ENCODE measurements around the gene DOK6. TPM values are rescaled to one million over a fixed set of nuclear protein-coding genes. Genes with fewer than 3 reads are reported as not detected.

Gene DOK6
- total RNA-seq, 1 donor from 2014 or later: 19.7 TPM

DNA sequence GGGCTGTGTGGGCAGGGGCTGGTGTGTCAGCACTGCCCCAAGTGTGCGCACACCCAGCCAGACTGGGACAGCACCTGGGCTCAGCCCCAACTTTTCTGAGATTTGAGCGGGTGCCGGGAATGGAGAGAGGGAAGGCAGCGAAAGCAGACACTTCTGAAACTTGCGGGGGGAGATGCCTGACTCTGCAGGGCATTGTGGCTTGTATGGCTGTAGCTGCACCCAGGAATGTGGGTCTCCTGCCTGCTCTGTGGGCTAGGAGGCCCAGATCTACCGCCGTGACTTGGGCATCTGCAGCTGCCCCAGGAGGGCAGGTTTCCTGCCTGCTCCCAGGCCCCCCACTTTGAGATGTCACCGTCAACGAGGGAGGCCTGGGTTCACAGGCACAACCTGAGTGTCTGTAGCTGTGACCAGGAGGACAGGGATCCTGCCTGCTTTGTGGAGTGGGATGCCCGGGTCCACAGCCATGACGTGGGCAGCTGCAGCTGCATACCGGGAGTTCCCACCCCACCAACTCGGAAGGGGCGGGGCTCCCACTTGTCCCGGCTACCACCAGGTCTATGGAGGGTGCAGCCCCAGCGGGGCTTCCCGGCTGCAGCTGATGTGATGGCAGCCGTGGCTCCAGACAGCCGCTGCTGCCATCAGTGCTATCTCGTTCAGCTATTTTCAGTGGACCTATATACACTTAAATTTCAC lies 95.3 kb downstream of the DOK6 start:
- TF ChIP-seq, protein P1, sequence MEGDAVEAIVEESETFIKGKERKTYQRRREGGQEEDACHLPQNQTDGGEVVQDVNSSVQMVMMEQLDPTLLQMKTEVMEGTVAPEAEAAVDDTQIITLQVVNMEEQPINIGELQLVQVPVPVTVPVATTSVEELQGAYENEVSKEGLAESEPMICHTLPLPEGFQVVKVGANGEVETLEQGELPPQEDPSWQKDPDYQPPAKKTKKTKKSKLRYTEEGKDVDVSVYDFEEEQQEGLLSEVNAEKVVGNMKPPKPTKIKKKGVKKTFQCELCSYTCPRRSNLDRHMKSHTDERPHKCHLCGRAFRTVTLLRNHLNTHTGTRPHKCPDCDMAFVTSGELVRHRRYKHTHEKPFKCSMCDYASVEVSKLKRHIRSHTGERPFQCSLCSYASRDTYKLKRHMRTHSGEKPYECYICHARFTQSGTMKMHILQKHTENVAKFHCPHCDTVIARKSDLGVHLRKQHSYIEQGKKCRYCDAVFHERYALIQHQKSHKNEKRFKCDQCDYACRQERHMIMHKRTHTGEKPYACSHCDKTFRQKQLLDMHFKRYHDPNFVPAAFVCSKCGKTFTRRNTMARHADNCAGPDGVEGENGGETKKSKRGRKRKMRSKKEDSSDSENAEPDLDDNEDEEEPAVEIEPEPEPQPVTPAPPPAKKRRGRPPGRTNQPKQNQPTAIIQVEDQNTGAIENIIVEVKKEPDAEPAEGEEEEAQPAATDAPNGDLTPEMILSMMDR (IDR thresholded peaks at IDR 0.05; ENCODE audit: partially characterized antibody, unreplicated experiment): no peak
- no peak overlapping the region for H3K4me3 Mint-ChIP-seq (ENCODE audit: unreplicated experiment)
- peaks cover 3% of the 10 kb centered on the region for H3K9me3 Mint-ChIP-seq (ENCODE audit: unreplicated experiment)
- no peak for DNase-seq
- peaks cover 3% of the 10 kb centered on the region for H3K4me1 Mint-ChIP-seq (ENCODE audit: low read depth, unreplicated experiment)
- no peaks in the 10 kb centered on the region for H3K36me3 Mint-ChIP-seq (ENCODE audit: unreplicated experiment)
- H3K27me3 Mint-ChIP-seq (ENCODE audit: unreplicated experiment): no peaks in the 10 kb centered on the region
- no peak overlapping the region for H3K27ac Mint-ChIP-seq (ENCODE audit: unreplicated experiment)

DNA sequence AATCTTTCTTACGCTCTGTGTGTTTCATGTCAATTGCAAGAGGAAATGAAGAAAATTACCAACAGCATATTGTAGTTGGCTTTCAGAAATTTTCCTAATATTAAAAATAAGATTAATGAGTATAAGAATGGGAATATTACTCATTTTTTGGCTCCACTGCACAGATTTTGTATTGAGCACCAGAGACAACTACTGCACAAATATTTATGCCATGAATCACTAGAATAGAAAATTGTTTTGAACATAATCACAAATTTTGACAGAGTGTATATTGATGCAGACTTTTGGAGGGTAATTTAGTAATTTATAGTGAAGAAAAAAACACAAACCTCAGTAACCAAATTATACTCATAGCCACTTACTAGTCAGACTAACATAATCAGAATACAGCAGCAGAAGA lies 118.3 kb downstream of the DOK6 start:
- Mint-ChIP-seq H3K4me3 (ENCODE audit: unreplicated experiment) (no peak overlapping the region), H3K36me3 (ENCODE audit: unreplicated experiment) (no peaks in the 10 kb centered on the region), H3K9me3 (ENCODE audit: unreplicated experiment) (no peaks in the 10 kb centered on the region), H3K4me1 (ENCODE audit: low read depth, unreplicated experiment) (peaks cover 4% of the 10 kb centered on the region), H3K27me3 (ENCODE audit: unreplicated experiment) (no peaks in the 10 kb centered on the region), H3K27ac (ENCODE audit: unreplicated experiment) (no peak overlapping the region)
- TF ChIP-seq, protein P1 (IDR thresholded peaks at IDR 0.05; ENCODE audit: partially characterized antibody, unreplicated experiment): no peak
- no peak for DNase-seq

DNA sequence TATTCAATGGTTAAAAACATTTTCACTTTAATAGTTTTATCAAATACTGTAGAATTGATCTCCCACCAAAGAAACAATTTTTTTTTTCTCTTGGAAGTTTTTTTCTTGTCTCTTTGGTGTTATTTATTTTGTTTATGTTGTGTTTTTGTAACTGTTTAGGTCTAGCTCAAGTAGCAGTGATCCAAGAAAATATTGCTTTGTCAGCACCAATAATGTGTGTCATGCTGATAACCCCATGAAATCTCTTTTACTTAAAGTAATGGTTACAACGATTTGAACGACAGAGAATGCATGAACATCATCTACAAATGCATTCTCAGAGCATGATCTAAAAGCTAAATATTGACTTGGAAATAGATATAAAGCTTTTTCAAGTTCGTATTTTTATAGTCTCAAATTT lies 122.9 kb downstream of the DOK6 start:
- no peak for DNase-seq
- no peak overlapping the region for H3K27ac Mint-ChIP-seq (ENCODE audit: unreplicated experiment)
- TF ChIP-seq, protein P1 (IDR thresholded peaks at IDR 0.05; ENCODE audit: partially characterized antibody, unreplicated experiment): no peak
- H3K4me3 Mint-ChIP-seq (ENCODE audit: unreplicated experiment): no peak overlapping the region
- H3K4me1 Mint-ChIP-seq (ENCODE audit: low read depth, unreplicated experiment): no peaks in the 10 kb centered on the region
- H3K36me3 Mint-ChIP-seq (ENCODE audit: unreplicated experiment): no peaks in the 10 kb centered on the region
- H3K9me3 Mint-ChIP-seq (ENCODE audit: unreplicated experiment): no peaks in the 10 kb centered on the region
- no peaks in the 10 kb centered on the region for H3K27me3 Mint-ChIP-seq (ENCODE audit: unreplicated experiment)

- no peak for DNase-seq
- TF ChIP-seq, protein P1 (IDR thresholded peaks at IDR 0.05; ENCODE audit: partially characterized antibody, unreplicated experiment): no peak
- no peak overlapping the region for H3K27ac Mint-ChIP-seq (ENCODE audit: unreplicated experiment)
- no peaks in the 10 kb centered on the region for H3K9me3 Mint-ChIP-seq (ENCODE audit: unreplicated experiment)
- no peaks in the 10 kb centered on the region for H3K27me3 Mint-ChIP-seq (ENCODE audit: unreplicated experiment)
- no peaks in the 10 kb centered on the region for H3K36me3 Mint-ChIP-seq (ENCODE audit: unreplicated experiment)
- H3K4me3 Mint-ChIP-seq (ENCODE audit: unreplicated experiment): no peak overlapping the region
- no peaks in the 10 kb centered on the region for H3K4me1 Mint-ChIP-seq (ENCODE audit: low read depth, unreplicated experiment)
Observed at GRCh38 chr18:69528435-69528834, 127.7 kb downstream of the DOK6 start.

DNA sequence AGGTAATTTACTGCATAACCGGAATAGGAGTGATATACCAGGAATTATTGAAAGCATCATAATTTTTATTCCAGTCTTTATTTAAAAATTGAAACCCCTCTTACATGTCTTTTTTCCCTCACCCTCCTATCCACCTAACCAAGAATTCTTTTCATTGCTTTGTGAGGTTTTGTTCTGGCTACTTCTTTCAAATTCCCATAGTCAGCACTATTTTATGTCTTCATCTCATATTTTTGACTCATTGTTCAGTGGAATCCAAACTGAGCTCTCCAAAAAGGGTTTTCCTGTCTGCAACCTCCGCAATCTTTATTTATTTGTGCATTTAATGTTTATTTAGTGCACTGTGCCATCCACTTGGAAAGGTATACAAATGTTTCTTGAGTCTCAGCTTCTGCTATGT lies 128.5 kb downstream of the DOK6 start:
- Mint-ChIP-seq H3K4me3 (ENCODE audit: unreplicated experiment) (no peak overlapping the region), H3K9me3 (ENCODE audit: unreplicated experiment) (no peaks in the 10 kb centered on the region), H3K4me1 (ENCODE audit: low read depth, unreplicated experiment) (no peaks in the 10 kb centered on the region), H3K27ac (ENCODE audit: unreplicated experiment) (no peak overlapping the region), H3K27me3 (ENCODE audit: unreplicated experiment) (no peaks in the 10 kb centered on the region), H3K36me3 (ENCODE audit: unreplicated experiment) (no peaks in the 10 kb centered on the region)
- TF ChIP-seq, protein P1 (IDR thresholded peaks at IDR 0.05; ENCODE audit: partially characterized antibody, unreplicated experiment): no peak
- DNase-seq: no peak
